Stimulated activated CD4-positive, alpha-beta T cell treated with anti-CD3 and anti-CD28 coated beads, Interleukin-12 subunit alpha, Interleukin-12 subunit beta, amount 100 ng/mL, for 4 hours (primary cell): ENCODE measurements around the gene HMGCL.
"Not testable (repeated sequence)": the region's sequence is repeated elsewhere in the genome, so short reads cannot be mapped to it uniquely, and the experiment has no call there.

Source experiments
- DNase-seq: peaks from one replicate; pipeline ENCODE4 v3.0.0-alpha.2; 2020

HMGCL gene

DNA sequence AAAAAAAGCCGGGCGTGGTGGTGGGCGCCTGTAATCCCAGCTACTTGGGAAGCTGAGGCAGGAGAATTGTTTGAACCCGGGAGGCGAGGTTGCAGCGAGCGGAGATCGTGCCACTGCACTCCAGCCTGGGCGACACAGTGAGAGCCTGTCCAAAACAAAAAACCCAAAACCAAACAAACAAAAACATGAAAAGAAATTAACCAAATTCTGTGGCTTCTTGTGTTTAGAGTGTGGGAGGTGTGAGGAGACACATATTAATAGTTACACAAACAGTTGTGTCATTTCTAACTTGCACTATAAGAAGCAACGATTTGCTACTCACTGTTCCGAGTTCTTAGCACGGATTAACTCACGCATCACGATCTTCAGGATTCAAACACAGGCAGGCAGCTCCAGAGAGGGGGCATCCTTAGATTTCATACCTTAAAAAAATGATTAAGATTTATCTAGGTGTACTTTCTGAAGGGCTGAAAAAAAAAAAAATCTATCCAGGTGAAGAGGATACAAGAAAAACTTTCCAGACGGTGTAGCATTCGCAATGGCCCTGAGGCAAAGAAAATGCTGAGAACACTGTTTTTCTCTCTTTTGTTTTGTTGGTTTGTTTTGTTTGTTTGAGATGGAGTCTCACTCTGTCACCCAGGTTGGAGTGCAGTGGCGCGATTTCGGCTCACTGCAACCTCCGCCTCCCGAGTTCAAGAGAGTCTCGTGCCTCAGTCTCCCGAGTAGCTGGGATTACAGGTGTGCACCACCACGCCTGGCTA, 713 bp upstream of the HMGCL start:
- no peak for DNase-seq

DNA sequence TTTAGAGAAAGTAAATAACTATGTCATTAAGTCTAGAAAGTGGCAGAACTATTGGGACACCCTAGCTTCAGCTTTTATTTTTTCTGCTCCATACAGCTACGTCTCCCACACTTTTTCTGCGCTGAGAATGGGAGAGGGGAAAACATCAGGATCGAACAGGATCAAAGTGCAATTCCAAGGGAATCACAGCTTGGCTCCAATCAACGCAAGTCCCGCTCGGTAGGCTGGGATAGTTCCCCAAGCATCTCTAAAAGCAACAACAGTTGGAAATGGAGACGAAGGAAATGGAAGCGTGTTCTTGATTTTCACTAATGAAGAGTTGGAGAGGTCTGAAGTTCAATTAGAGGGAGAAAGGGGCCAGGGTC, 536 bp downstream of the HMGCL start:
- DNase-seq: no peak

GRCh38 chr1:23823767-23824166, 1.5 kb downstream of the HMGCL start:
- no peak for DNase-seq

DNA sequence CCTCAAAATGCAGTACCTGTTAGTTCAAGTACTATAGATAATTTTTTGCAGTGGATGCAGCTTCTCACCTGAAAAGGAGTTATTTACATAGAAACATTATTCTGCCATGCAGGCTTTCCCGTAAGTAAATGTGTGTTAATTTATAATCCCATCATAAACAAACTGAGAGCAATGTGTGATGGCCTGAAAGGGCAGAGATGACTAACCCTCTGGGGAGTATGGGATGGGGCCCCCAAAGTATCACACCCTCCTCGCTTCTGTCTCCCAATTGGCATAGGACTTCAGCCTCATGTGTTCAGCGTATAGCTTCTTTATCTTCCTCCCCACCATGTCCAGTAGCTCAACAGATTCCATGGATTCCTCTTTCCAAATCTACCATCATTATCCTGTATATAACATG, 7.6 kb downstream of the HMGCL start:
- DNase-seq: no peak

- DNase-seq: no peak
Measured at GRCh38 chr1:23816906-23817305, 8.3 kb downstream of the HMGCL start.

- no peak for DNase-seq
Measured at GRCh38 chr1:23816361-23816760, 8.9 kb downstream of the HMGCL start.

DNA sequence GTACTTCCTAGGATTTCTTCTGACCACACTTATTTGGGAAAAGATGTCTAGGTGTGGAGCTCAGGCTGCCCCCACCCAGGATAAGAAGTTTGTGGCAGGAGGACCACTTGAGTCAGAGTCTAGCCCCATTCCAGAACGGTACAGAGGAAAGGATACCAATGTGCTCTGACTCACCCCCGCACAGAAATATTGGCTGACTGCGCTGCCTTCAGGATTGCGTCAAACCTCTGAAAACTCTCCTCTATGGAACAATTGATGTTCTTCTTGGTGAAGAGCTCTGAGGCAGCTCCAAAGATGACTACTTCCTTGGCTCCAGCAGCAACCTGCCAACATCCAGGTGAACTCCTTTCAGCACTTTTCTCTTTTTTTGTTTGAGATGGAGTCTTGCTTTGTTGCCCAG, 11.2 kb downstream of the HMGCL start:
- DNase-seq: no peak

- DNase-seq: peak; percentile 38
Measured at GRCh38 chr1:23810818-23811540, 14.2 kb downstream of the HMGCL start.

DNA sequence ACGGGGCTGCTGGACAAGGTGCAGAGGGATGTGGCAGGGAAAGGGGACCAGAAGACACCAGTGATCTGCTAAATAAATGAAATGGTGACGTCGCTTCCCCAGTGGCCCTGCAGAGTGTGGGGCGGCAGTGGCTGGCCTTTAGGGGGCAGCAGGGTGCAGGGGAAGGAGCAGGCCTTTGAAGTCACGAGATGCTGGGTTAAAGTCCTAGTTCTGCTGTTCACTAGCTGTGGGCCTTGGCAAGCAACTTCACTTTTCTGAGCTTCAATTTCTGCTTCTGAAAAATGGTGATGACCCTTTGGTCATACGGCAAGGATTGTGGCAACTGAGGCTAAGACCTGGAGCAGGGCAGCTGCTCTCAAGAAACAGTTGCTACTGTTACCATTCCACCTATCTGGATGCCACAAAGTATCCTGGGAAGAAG, 15.5 kb downstream of the HMGCL start:
- peak; percentile 75 for DNase-seq

DNA sequence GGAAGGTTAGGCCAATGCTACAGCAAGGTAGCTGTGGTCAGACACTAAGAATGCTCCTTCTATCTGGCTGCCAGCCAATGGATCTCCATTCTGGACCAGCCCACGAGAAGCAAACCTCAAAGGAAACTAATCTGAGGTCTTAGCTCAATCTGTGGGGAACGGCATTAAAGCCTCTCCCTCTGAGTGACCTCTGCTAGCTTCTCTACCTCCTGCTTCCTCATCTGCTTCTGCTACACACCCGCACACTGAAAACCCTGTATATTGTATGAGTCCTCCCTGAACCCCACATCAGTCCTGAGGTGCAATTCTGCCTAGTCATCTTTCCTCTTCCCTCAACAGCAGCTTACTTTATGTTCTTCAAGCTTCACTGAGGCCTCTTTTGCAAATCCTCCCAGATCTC, 17.8 kb downstream of the HMGCL start:
- DNase-seq: no peak

- DNase-seq: no peak
Measured at GRCh38 chr1:23806280-23806679, 18.9 kb downstream of the HMGCL start.

- DNase-seq: no peak
Measured at GRCh38 chr1:23805025-23805424, 20.2 kb downstream of the HMGCL start.

DNA sequence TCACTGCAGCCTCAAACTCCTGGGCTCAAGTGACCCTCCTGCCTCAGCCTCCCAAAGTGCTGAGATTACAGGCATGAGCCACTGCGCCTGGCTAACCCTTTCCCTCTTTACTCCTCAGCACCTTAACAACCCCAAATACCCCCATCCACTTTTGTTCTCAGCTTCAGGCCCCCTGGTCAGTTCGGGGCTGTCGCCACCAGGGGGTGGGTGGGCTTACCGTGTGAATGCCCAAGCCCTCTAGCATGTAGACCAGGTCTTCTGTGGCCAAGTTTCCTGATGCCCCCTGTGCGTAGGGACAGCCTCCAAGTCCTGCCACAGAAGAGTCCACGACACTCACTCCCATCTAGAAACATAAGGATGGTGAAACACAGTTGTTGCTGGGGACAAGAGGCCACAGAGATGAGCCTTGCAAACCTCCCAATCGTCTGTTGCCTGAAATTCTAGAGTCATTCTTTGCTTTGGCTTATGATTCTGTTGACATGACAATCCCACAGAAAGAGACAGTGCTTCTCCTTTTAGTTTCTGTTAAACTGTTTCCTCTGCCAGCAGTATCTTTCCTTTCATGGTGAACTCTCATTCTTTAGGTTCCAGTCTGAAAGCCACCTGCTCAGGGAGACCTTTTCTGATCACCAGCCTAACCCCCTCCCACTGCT, 20.9 kb downstream of the HMGCL start:
- DNase-seq: no peak

- DNase-seq: no peak
Measured at GRCh38 chr1:23803674-23804073, 21.6 kb downstream of the HMGCL start.

DNA sequence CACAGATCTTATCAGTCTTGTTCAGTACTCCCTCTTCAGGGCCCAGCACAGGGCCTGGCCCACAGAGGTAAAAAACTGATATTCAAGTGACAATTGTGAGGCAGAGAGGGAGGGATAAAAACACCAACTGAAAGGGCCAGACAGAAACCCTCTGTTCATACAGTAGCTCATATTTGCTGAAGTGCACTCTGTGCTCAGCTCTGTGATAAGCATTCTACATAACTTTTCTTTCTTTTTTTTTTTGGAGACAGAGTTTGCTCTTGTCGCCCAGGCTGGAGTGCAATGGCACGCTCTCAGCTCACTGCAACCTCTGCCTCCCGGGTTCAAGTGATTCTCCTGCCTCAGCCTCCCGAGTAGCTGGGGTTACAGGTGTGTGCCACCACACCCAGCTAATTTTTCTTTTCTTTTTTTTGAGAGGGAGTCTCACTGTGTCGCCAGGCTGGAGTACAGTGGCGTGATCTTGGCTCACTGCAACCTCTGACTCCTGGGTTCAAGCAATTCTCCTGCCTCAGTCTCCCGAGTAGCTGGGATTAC, 22.4 kb downstream of the HMGCL start:
- DNase-seq: not testable (repeated sequence)

DNA sequence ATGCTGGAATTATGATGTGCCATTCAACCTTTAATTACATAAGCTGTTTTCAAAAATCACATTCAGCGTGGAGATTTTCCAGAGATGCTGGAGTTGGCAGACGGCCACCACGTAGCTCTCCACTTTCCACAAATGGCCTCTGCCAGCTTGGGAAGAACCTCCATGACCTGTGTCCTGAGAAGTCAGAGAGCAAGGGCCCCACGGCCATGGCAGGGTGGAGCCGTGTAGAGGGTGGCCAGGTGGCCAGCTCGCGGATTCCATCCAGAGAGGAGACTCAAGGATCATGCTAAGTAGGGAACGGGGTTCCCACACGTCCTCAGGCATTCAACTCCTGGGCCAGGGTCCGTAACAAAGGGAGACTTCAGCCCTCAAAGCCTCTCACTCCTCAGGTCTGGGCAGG, 23.4 kb downstream of the HMGCL start:
- DNase-seq: no peak

GRCh38 chr1:23801338-23801748, 23.9 kb downstream of the HMGCL start:
- no peak for DNase-seq

GRCh38 chr1:23800400-23801337, 24.6 kb downstream of the HMGCL start, which contains the start of gene GALE:
GALE (minus strand) TSS chr1:23800754; CDS start chr1:23799007, 1,747 bp downstream.
- DNase-seq: peak; percentile 99

DNA sequence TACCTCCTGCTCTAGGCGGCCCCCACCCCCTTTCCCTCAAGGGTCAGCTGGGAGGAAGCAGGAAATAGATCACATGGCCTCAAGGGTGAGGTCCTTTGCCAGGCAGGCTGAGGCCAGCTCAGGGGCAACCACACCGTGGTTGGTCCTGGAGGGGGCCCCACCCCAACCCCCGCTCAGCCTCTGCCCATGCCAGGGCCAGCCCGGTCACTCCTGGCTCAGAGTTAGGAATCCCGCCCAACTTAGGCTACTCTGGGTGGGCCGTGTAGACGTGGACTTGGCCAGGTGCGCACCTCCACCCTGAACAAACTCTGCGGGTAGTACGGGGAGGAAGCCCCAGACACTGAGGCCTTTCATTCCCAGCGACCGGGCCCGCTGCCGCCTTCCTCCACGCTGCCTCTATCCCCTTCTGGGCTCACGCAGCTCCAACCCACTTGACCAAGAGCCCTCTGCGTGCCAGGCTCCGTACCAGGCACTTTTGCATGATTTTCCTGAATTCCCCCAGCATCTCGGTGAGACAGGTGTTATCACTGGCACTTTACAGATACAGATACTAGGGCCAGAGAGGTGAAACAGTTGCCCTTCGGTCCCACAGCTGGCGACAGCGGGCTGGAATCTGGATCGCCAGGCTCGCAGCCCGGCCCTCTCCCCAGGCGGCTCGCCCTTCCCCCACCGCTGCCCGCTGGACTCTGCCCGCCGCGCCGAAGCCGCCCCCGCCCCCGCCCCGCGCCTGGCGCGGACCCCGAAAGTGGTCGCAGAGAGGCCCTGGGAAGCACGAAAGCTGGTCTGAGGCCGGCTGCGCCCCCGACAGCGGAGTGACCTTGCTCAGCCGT, 25.4 kb downstream of the HMGCL start:
- DNase-seq: no peak

DNA sequence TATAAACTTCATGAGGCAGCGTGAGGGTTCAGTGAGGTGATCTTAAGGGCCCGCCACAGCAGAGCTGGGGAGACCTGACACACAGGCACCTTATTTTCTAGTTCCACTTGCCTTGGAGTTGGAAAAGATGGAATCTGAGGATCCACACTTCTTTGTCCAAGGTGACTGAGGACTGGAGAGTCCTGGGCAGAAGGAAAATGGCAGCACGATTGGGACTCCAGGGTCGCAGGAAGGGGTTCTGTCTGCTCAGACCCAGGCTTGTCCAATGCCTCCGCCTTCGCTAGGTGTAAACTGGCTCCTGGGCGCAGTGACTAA, 26.0 kb downstream of the HMGCL start:
- DNase-seq: no peak

DNA sequence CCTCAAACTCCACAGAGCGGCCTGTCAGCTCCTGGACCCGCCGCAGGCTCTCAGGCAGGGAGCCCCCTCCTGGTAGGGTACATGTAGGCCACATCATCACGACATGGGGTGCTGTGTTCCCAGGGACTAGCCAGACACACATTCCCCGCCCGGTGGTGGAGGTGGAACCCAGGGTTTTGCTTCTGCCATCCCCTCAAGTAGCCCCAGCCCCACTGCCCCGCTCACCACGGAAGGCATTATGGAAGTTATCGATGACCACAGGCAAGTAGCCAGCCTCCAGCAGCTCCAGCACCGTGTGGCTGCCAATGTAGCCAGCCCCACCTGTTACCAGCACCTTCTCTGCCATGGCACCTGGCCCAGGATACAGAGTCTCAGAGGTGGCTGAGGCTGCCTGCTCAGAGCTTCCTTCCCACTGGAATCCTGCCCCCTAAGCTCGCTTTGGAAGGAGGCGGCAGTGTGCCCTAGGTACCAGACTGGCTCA, 26.5 kb downstream of the HMGCL start:
- DNase-seq: no peak
